ENCODE data around the gene CNTNAP2.

- TF ChIP-seq EZH2 (IDR thresholded peaks at IDR 0.05; ENCODE audit: insufficient read depth, poor library complexity, severe bottlenecking) (no peak), EZH2phosphoT487 (IDR thresholded peaks at IDR 0.05; ENCODE audit: insufficient read depth, low read depth) (no peak)
Measured at GRCh38 chr7:147658392-147658967, 1541.9 kb downstream of the CNTNAP2 start.

Data from GM23248 (cell line).